Right forelimb (tissue), 1 donor: Measurements from ENCODE around the gene CTBP2.

Experiments
- DNase-seq: peaks from one replicate; pipeline ENCODE4 v3.0.0-alpha.2; 2018

The CTBP2 gene

GRCh38 chr10:125016611-125017202, 143.7 kb downstream of the CTBP2 start:
- no peak for DNase-seq

- no peak for DNase-seq
Measured at GRCh38 chr10:125016123-125016522, 144.2 kb downstream of the CTBP2 start.

- no peak for DNase-seq
Measured at GRCh38 chr10:125015356-125015944, 144.9 kb downstream of the CTBP2 start.

GRCh38 chr10:125014836-125015355, 145.5 kb downstream of the CTBP2 start:
- no peak for DNase-seq

- DNase-seq: no peak
Measured at GRCh38 chr10:125014086-125014830, 146.1 kb downstream of the CTBP2 start.

- DNase-seq: no peak
Measured at GRCh38 chr10:125013529-125013872, 146.9 kb downstream of the CTBP2 start.

GRCh38 chr10:125012851-125013528, 147.4 kb downstream of the CTBP2 start:
- DNase-seq: no peak

GRCh38 chr10:125011926-125012705, 148.2 kb downstream of the CTBP2 start:
- no peak for DNase-seq

GRCh38 chr10:125011171-125011925, 149.0 kb downstream of the CTBP2 start:
- no peak for DNase-seq

GRCh38 chr10:125010362-125010761, 150.0 kb downstream of the CTBP2 start:
- DNase-seq: no peak

GRCh38 chr10:125009661-125010161, 150.7 kb downstream of the CTBP2 start:
- no peak for DNase-seq

GRCh38 chr10:125008689-125009638, 151.4 kb downstream of the CTBP2 start:
- no peak for DNase-seq

- no peak for DNase-seq
Measured at GRCh38 chr10:125007436-125007835, 152.9 kb downstream of the CTBP2 start.

- DNase-seq: no peak
Measured at GRCh38 chr10:125006921-125007426, 153.4 kb downstream of the CTBP2 start.

GRCh38 chr10:125006188-125006680, 154.1 kb downstream of the CTBP2 start:
- DNase-seq: no peak

- DNase-seq: no peak
Measured at GRCh38 chr10:125005312-125006187, 154.8 kb downstream of the CTBP2 start.

GRCh38 chr10:125004571-125005311, 155.6 kb downstream of the CTBP2 start:
- peak; percentile 24 for DNase-seq

GRCh38 chr10:125003901-125004467, 156.4 kb downstream of the CTBP2 start:
- no peak for DNase-seq
